IMR-90 (cell line): ENCODE results near the gene ADORA2A.

Source experiments
- FOS ChIP-seq: fragments of 150-350 bp; IDR thresholded peaks from 2 replicates; pipeline ENCODE4 v1.6.1; 2016; ENCODE audit warnings: low read depth, low read length
- POLR2A ChIP-seq: IDR thresholded peaks from 2 replicates; pipeline ENCODE4 v1.6.1; 2012; ENCODE audit warnings: mild to moderate bottlenecking, low read depth, low read length
- RAD21 ChIP-seq: IDR thresholded peaks from 2 replicates; pipeline ENCODE4 v1.6.1; 2012; ENCODE audit warnings: low read length, improper control_type of control experiment
- RFX5 ChIP-seq: IDR thresholded peaks from 2 replicates; pipeline ENCODE4 v1.8.0; 2012; ENCODE audit warnings: low read depth, mild to moderate bottlenecking, low read length, moderate library complexity
- TF ChIP-seq, protein P1 (sequence below): conservative IDR thresholded peaks from 2 replicates; pipeline ENCODE4 v1.5.1; 2012; ENCODE audit warnings: mild to moderate bottlenecking, low read depth, low read length, improper control_type of control experiment
- TF ChIP-seq, protein P2 (sequence below): fragments of 150-350 bp; IDR thresholded peaks from 2 replicates; pipeline ENCODE4 v1.6.1; 2017; ENCODE audit warnings: mild to moderate bottlenecking, antibody characterized with exemption, low read length, low read depth

GRCh38 chr22:24466716-24467328 is 39.4 kb downstream of the ADORA2A start:
- TF ChIP-seq, protein P1, sequence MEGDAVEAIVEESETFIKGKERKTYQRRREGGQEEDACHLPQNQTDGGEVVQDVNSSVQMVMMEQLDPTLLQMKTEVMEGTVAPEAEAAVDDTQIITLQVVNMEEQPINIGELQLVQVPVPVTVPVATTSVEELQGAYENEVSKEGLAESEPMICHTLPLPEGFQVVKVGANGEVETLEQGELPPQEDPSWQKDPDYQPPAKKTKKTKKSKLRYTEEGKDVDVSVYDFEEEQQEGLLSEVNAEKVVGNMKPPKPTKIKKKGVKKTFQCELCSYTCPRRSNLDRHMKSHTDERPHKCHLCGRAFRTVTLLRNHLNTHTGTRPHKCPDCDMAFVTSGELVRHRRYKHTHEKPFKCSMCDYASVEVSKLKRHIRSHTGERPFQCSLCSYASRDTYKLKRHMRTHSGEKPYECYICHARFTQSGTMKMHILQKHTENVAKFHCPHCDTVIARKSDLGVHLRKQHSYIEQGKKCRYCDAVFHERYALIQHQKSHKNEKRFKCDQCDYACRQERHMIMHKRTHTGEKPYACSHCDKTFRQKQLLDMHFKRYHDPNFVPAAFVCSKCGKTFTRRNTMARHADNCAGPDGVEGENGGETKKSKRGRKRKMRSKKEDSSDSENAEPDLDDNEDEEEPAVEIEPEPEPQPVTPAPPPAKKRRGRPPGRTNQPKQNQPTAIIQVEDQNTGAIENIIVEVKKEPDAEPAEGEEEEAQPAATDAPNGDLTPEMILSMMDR = no peak
- TF ChIP-seq RFX5 (no peak), FOS (no peak), POLR2A (no peak), RAD21 (no peak)
- TF ChIP-seq, protein P2, sequence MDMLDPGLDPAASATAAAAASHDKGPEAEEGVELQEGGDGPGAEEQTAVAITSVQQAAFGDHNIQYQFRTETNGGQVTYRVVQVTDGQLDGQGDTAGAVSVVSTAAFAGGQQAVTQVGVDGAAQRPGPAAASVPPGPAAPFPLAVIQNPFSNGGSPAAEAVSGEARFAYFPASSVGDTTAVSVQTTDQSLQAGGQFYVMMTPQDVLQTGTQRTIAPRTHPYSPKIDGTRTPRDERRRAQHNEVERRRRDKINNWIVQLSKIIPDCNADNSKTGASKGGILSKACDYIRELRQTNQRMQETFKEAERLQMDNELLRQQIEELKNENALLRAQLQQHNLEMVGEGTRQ = no peak
